Ascending aorta (tissue), 2 donors: Measurements from ENCODE around the gene BCAS4. TPM values are rescaled to one million over a fixed set of nuclear protein-coding genes. Genes with fewer than 3 reads are reported as not detected.

Experiments
- DNase-seq, 2 donors: peaks; one replicate each; pipeline ENCODE4 v3.0.0-alpha.2; 2019; ENCODE audit warnings: low spot score in 2 of 2
- H3K27ac ChIP-seq, 2 donors: fragments of 200-600 bp; sonication (generic); one replicate each; pipeline ENCODE4 v1.5.1; 2016 to 2017; ENCODE audit warnings: mild to moderate bottlenecking in 1 of 2
- H3K27me3 ChIP-seq: fragments of 200-600 bp; sonication (generic); one replicate; pipeline ENCODE4 v1.5.1; 2017
- H3K36me3 ChIP-seq, 2 donors: fragments of 200-600 bp; sonication (generic); one replicate each; pipeline ENCODE4 v1.5.1; 2016
- H3K4me1 ChIP-seq, 2 donors: fragments of 200-600 bp; sonication (generic); one replicate each; pipeline ENCODE4 v1.5.1; 2016 to 2017; ENCODE audit warnings: mild to moderate bottlenecking in 1 of 2
- H3K4me3 ChIP-seq, 2 donors: fragments of 200-600 bp; sonication (generic); one replicate each; pipeline ENCODE4 v1.5.1; 2016 to 2017; ENCODE audit warnings: mild to moderate bottlenecking in 1 of 2
- H3K9me3 ChIP-seq, 2 donors: fragments of 200-600 bp; sonication (generic); one replicate each; pipeline ENCODE4 v1.5.1; 2016
- intact Hi-C: fragments of 100-400 bp; cut with DNase I; formaldehyde crosslinking; loops from one replicate; pipeline ENCODE4 v1.15.1; 2023
- total RNA-seq: library from RNA; depleted of rRNA; stranded (reverse); fragments of >200 nt; gene quantifications from one replicate; pipeline ENCODE4 v1.1.0, GENCODE V29; 2016
- TF ChIP-seq, protein P1 (sequence below), 3 experiments: fragments of 200-600 bp in 2 of 3; fragments of 450-650 bp in 1 of 3; sonication (generic) in 2 of 3; IDR thresholded peaks; one replicate each; pipeline ENCODE4 v1.5.1; 2016 to 2019; ENCODE audit warnings: antibody characterized with exemption in 3 of 3, mild to moderate bottlenecking in 1 of 3, moderate library complexity in 1 of 3

The BCAS4 gene
- total RNA-seq, 1 donor from 2014 or later: 0.85 TPM

DNA sequence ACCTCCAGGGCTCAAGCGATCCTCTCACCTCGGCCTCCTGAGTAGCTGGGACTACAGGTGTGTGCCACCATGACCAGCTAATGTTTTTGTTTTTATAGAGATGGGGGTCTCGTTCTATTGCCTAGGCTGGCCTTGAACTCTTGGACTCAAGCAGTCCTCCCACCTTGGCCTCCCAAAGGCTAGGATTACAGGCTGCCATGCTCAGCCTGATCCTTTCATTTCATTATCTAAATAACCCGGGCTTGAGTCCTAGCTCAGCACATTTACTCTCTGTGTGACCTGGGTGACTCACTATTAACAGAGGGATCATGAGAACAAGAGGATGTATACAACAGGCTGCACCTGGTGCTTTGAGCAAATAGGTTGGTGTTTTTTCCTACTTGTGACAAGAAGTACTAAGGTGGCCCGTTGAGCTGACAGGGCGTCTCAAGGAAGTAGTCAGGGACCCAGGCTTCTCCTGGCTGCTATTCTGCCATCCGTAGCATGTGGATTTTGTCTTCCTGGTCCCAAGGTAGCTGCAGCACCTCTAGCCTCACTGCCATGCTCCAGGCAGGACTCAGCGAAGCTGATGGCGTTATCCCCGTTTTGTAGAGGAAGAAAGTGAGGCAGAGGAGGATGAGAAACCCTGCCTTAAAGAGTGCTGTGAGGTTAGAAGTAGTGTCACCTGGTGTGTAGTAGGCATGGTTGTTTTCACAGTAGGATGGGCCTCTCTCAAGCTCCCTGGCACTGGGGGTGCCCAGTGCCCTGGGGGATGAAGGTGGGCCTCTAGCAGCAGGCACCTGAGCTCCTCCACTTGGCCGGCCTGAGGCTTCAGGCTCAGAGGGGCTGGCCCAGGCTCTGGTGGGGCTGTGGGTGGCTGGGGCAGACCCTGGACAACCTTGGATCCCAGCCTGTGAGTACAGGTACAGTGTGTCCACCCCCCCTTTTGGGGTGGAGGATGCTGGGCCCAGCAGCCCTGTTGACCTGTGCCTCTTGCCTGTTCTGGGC is 73.9 kb downstream of the BCAS4 start:
- Histone ChIP-seq H3K36me3 (no peaks in the 10 kb centered on the region), H3K4me3 (no peak overlapping the region), H3K9me3 (no peaks in the 10 kb centered on the region), H3K27me3 (no peaks in the 10 kb centered on the region), H3K27ac (no peak overlapping the region), H3K4me1 (no peaks in the 10 kb centered on the region)
- TF ChIP-seq, protein P1, sequence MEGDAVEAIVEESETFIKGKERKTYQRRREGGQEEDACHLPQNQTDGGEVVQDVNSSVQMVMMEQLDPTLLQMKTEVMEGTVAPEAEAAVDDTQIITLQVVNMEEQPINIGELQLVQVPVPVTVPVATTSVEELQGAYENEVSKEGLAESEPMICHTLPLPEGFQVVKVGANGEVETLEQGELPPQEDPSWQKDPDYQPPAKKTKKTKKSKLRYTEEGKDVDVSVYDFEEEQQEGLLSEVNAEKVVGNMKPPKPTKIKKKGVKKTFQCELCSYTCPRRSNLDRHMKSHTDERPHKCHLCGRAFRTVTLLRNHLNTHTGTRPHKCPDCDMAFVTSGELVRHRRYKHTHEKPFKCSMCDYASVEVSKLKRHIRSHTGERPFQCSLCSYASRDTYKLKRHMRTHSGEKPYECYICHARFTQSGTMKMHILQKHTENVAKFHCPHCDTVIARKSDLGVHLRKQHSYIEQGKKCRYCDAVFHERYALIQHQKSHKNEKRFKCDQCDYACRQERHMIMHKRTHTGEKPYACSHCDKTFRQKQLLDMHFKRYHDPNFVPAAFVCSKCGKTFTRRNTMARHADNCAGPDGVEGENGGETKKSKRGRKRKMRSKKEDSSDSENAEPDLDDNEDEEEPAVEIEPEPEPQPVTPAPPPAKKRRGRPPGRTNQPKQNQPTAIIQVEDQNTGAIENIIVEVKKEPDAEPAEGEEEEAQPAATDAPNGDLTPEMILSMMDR (IDR thresholded peaks at IDR 0.05): no peak
- intact Hi-C loops: no loop called here
- no peak for DNase-seq

DNA sequence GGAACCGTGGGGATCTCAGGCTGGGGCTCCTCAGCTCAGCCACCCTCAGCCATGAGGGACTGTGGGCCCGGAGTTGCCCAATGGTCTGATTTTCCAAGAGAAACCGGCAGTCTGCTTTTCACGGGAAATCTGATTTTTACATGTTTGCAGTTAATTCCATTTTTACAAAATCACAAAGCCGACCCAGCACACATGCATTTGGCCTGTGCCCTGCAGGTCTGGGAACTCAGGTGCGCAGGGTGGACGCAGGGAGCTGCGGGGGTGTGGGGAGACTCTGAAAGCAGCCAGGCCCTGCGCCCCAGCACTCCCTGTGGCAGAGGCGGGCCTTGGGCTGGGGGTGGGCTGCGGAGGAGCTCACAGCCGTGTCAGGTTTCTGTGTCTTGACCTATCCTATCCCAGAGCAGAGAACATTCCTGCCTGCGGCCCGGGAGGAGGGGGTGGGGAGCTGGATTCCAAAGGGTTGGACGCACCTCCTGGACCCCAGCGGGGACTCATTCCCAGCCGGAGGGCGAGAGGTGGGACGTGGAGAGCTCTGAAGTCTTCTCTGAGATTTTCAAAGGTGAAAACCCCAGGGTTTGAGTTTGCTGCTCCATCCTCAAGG is 75.8 kb downstream of the BCAS4 start:
- TF ChIP-seq, protein P1 (IDR thresholded peaks at IDR 0.05): no peak
- no peak overlapping the region for H3K27ac ChIP-seq
- no peak overlapping the region for H3K4me3 ChIP-seq

DNA sequence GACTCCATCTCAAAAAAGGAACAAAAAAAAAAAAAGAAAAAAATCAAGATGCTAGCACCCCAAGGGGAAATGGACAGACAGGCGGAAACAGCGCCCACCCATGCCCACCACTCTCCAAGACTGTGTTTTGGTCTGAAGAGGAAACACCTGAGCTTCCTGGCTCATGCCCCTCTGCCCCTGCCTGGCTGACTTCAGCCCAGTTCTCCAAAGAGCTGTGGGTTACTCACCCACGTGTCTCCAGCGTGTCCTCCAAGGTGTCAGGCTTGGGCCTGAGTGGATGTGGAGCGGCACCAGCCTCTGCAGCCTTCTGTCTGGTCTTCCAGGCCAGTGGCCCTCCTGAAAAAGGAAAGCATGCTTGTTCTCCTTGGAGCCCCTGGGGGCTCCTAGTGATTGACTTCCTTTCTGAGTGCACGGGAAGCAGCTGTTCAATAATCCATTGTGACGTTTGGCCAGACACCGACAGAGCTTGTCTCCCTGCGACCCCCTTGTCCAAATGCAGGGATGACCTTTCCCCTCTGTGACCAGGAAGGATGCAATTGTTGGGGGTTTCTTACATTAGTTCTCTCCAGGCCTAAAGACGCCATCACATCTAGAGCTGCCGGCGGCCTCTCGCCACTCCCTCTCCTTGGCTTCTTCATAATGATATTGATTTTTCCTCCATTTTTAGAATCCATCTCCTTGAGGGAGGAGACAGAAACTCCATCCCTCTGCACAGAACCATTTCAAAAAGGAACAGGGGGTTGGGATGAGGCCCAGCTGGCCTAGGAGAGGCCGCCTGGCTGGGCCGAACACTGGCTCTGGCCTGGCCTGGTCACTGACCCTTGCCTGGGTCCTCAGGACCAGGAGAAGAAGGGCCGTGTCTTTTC is 77.9 kb downstream of the BCAS4 start:
- TF ChIP-seq, protein P1 (IDR thresholded peaks at IDR 0.05): no peak
- intact Hi-C loops: no loop called here
- Histone ChIP-seq H3K4me1 (no peaks in the 10 kb centered on the region), H3K27me3 (no peaks in the 10 kb centered on the region), H3K36me3 (peaks cover 0 to 17% of the 10 kb centered on the region in 2 donors), H3K27ac (no peak overlapping the region), H3K9me3 (no peaks in the 10 kb centered on the region), H3K4me3 (no peak overlapping the region)
- no peak for DNase-seq

More for the DNA sequence above, 75.8 kb downstream of the BCAS4 start:
- Histone ChIP-seq H3K4me1 (no peaks in the 10 kb centered on the region), H3K9me3 (no peaks in the 10 kb centered on the region), H3K36me3 (no peaks in the 10 kb centered on the region), H3K27me3 (no peaks in the 10 kb centered on the region)
- intact Hi-C loops: no loop called here
- DNase-seq: no peak

DNA sequence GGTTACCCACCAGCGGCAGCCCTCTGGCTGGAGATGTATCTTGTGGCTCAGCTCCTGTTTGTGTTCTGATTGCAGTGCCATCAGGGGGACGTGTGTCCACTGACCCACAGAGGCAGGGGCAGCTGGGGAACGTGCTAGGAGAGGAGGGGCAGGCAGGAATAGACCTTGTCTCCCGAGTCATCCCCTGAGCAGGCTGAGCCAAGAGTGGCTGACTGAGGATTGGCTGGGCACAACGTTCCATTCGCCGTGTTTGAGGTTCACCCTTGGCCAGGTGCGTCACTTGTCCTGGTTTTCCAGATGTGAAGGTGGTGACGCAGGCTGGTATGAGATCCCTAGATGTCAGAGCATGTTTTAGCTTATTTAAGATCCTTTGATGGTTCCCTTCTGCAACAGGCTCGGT is 78.7 kb downstream of the BCAS4 start:
- Histone ChIP-seq H3K36me3 (peaks cover 0 to 17% of the 10 kb centered on the region in 2 donors), H3K27me3 (no peaks in the 10 kb centered on the region), H3K4me1 (no peaks in the 10 kb centered on the region), H3K27ac (no peak overlapping the region), H3K9me3 (no peaks in the 10 kb centered on the region), H3K4me3 (no peak overlapping the region)
- no peak for DNase-seq
- TF ChIP-seq, protein P1 (IDR thresholded peaks at IDR 0.05): no peak
- intact Hi-C loops: no loop called here

DNA sequence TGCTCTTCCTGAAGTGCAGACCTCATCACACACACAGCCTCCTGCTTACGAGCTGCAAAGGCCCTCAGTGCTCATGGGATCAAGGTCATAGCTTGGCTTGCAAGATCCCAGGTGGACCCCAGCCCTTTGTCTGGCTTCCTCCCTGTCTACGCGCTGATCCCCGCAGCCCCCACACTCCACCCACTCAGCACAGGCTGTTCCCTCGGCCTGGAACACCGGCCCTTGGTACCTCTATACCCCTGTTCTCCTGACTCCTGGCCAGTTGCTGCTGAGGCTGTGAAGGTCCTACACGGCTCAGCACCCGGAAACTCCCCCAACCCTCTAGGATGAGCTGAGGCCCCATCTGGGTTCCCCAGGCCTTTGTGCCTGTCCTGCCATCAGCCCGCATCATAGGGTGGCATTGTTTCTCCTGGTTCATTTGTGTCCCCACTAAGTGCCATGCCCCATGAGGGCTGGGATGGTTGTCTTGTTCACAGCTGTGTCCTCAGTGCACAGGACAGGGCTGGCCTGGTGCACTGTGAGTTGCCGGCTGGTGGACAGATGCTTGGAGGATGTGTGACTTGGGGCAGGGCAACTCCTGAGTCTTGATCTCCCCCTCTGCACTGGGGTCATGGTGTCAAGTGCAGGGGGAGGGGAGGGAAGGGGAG is 79.4 kb downstream of the BCAS4 start:
- Histone ChIP-seq H3K36me3 (peaks cover 0 to 17% of the 10 kb centered on the region in 2 donors), H3K4me1 (no peaks in the 10 kb centered on the region), H3K27me3 (no peaks in the 10 kb centered on the region), H3K4me3 (no peak overlapping the region), H3K27ac (no peak overlapping the region), H3K9me3 (no peaks in the 10 kb centered on the region)
- DNase-seq: no peak
- TF ChIP-seq, protein P1 (IDR thresholded peaks at IDR 0.05): no peak
- intact Hi-C loops: no loop called here
